B cell (primary cell): ENCODE results near the gene SEH1L. TPM values are rescaled to one million over a fixed set of nuclear protein-coding genes. Genes with fewer than 3 reads are reported as not detected.

Experiments
- ATAC-seq: fragments of 200-7000 bp; cut with Tn5 transposase; one replicate; pipeline ENCODE4 v1.10.0; 2021; ENCODE audit warnings: low read depth, mild to moderate bottlenecking, moderate number of reproducible peaks, moderate library complexity
- CTCF ChIA-PET: fragments of 350-600 bp; sonication (Branson Sonifier 250); formaldehyde crosslinking; loops from one replicate; lab custom pipeline; 2021; ENCODE audit warnings: antibody characterized with exemption, inconsistent platforms; lab: Charles Lee
- POLR2A ChIA-PET: fragments of 350-600 bp; sonication (Branson Sonifier 250); formaldehyde crosslinking; loops from one replicate; lab custom pipeline; 2021; ENCODE audit warnings: antibody characterized with exemption; lab: Charles Lee
- DNase-seq: peaks from one replicate; pipeline ENCODE4 v3.0.0; 2013
- H2AFZ ChIP-seq: 2 replicates; pipeline ENCODE4 v1.6.1; 2012; ENCODE audit warnings: mild to moderate bottlenecking, low read depth, low read length; ENCODE audit not compliant: insufficient read depth, poor library complexity, severe bottlenecking
- H3K27ac ChIP-seq, 2 donors: 1 replicate in 1 of 2; 2 replicates in 1 of 2; pipeline ENCODE4 v1.5.1; 2012 to 2013; ENCODE audit warnings: low read length in 2 of 2, mild to moderate bottlenecking in 2 of 2, moderate library complexity in 1 of 2
- H3K27me3 ChIP-seq, 4 experiments: fragments of 200-600 bp in 1 of 4; sonication (generic) in 1 of 4; replicated peaks in 1 of 4; 1 replicate in 2 of 4; 2 replicates in 2 of 4; pipeline versions ENCODE4 v1.6.1 to v1.7.0; 2013 to 2016; ENCODE audit warnings: low read length in 3 of 4, mild to moderate bottlenecking in 2 of 4, mixed read lengths in 1 of 4, moderate library complexity in 1 of 4; ENCODE audit not compliant: insufficient read depth in 4 of 4, control insufficient read depth in 3 of 4; ENCODE audit errors: control extremely low read depth in 1 of 4
- H3K36me3 ChIP-seq, 2 experiments: replicated peaks in 1 of 2; 1 replicate in 1 of 2; 2 replicates in 1 of 2; pipeline versions ENCODE4 v1.6.1 to v1.7.1; 2013; ENCODE audit warnings: low read length in 1 of 2; ENCODE audit not compliant: insufficient read depth in 2 of 2, control insufficient read depth in 1 of 2; ENCODE audit errors: control extremely low read depth in 1 of 2, extremely low read depth in 1 of 2
- H3K4me1 ChIP-seq, 2 donors: fragments of 200-600 bp in 1 of 2; sonication (generic) in 1 of 2; 1 replicate in 1 of 2; 2 replicates in 1 of 2; pipeline versions ENCODE4 v1.5.1 to v1.6.1; 2013 to 2017; ENCODE audit warnings: low read length in 2 of 2; ENCODE audit not compliant: control insufficient read depth in 2 of 2, insufficient read depth in 2 of 2
- H3K4me2 ChIP-seq: replicated peaks from 2 replicates; pipeline ENCODE3; 2012; ENCODE audit warnings: mild to moderate bottlenecking, low read depth, low read length; ENCODE audit not compliant: poor library complexity, severe bottlenecking
- H3K4me3 ChIP-seq, 5 experiments: fragments of 200-600 bp in 1 of 5; sonication (generic) in 1 of 5; 1 replicate in 3 of 5; 2 replicates in 2 of 5; pipeline versions ENCODE4 v1.5.1 to v1.7.0; 2011 to 2016; ENCODE audit warnings: low read length in 4 of 5, mild to moderate bottlenecking in 4 of 5, low read depth in 2 of 5, control low read depth in 1 of 5, moderate library complexity in 1 of 5; ENCODE audit not compliant: insufficient read depth in 1 of 5; ENCODE audit errors: control extremely low read depth in 1 of 5, extremely low read depth in 1 of 5
- H3K79me2 ChIP-seq: fragments of 200-600 bp; sonication (generic); one replicate; pipeline ENCODE4 v1.6.0; 2016; ENCODE audit warnings: low read length; ENCODE audit not compliant: control insufficient read depth, insufficient read depth
- H3K9ac ChIP-seq: fragments of 200-600 bp; sonication (generic); 2 replicates; pipeline ENCODE4 v1.6.1; 2017; ENCODE audit warnings: mild to moderate bottlenecking, low read length, moderate library complexity
- H3K9me3 ChIP-seq, 3 donors: one replicate each; pipeline versions ENCODE4 v1.6.1 to v1.7.1; 2013; ENCODE audit warnings: low read length in 2 of 3; ENCODE audit not compliant: control insufficient read depth in 2 of 3, insufficient read depth in 1 of 3; ENCODE audit errors: control extremely low read depth in 1 of 3
- H4K20me1 ChIP-seq: 2 replicates; pipeline ENCODE4 v1.6.0; 2012; ENCODE audit warnings: mild to moderate bottlenecking, low read length; ENCODE audit not compliant: insufficient read depth, control insufficient read depth, poor library complexity, severe bottlenecking
- H3K27ac Mint-ChIP-seq: one replicate; pipeline ENCODE4 v1.8.0; 2021; ENCODE audit warnings: mixed read lengths
- H3K27me3 Mint-ChIP-seq: one replicate; pipeline ENCODE4 v1.8.0; 2021; ENCODE audit warnings: mixed read lengths
- H3K4me1 Mint-ChIP-seq: one replicate; pipeline ENCODE4 v1.8.0; 2021; ENCODE audit warnings: mixed read lengths
- H3K4me3 Mint-ChIP-seq: one replicate; pipeline ENCODE4 v1.8.0; 2021; ENCODE audit warnings: mixed read lengths
- H3K9me3 Mint-ChIP-seq: one replicate; pipeline ENCODE4 v1.8.0; 2022; ENCODE audit warnings: mixed read lengths; ENCODE audit not compliant: insufficient read depth
- EZH2 ChIP-seq: IDR thresholded peaks from 2 replicates; pipeline ENCODE4 v1.6.1; 2012; ENCODE audit warnings: borderline replicate concordance, low read depth, mild to moderate bottlenecking, moderate library complexity, low read length; ENCODE audit not compliant: insufficient read depth, poor library complexity, severe bottlenecking
- WGBS: methylation state at CpG from one replicate; pipeline ENCODE4 v1.1.5; 2013; ENCODE audit warnings: missing lambda C conversion rate; ENCODE audit not compliant: insufficient coverage; 5-methylcytosine and 5-hydroxymethylcytosine counted together
- intact Hi-C: fragments of 100-400 bp; cut with micrococcal nuclease; formaldehyde crosslinking; loops from one replicate; pipeline ENCODE4 v1.10.0; 2022
- polyA plus RNA-seq: library from polyadenylated mRNA; depleted of rRNA; stranded (reverse); fragments of >200 nt; gene quantifications from 2 replicates; pipeline ENCODE4 v1.2.3, GENCODE V29; 2012
- total RNA-seq, 2 donors: library from RNA; stranded (reverse); fragments of 120-200 nt in 1 of 2; gene quantifications; 1 replicate in 1 of 2; 2 replicates in 1 of 2; pipeline versions ENCODE4 v1.2.3 to v1.2.4, GENCODE V29; 2013 to 2022
- TF ChIP-seq, protein P1 (sequence below): fragments of 200-600 bp; IDR thresholded peaks from one replicate; pipeline ENCODE4 v1.8.0; 2022; ENCODE audit warnings: antibody characterized with exemption, mild to moderate bottlenecking

Gene SEH1L
- total and polyA plus RNA-seq, 2 donors (not counting 1 experiment from before 2014, with no cell fraction given): 8.7 to 46.4 TPM

- ATAC-seq (no peak), DNase-seq (no peak)
- Histone ChIP-seq H3K36me3 (peaks cover 19 to 58% of the 10 kb centered on the region in 2 experiments), H3K79me2 (peaks cover 72% of the 10 kb centered on the region), H3K9me3 (peaks cover 0 to 2% (median 2%) of the 10 kb centered on the region in 3 donors), H3K4me2 (no peak overlapping the region), H2AFZ (no peak overlapping the region), H3K4me1 (no peaks in the 10 kb centered on the region), H3K4me3 (no peak overlapping the region), H3K9ac (no peak overlapping the region), H3K27me3 (no peaks in the 10 kb centered on the region), H3K27ac (no peak overlapping the region), H4K20me1 (peaks cover 29% of the 10 kb centered on the region)
- no peak for TF ChIP-seq EZH2
- TF ChIP-seq, protein P1, sequence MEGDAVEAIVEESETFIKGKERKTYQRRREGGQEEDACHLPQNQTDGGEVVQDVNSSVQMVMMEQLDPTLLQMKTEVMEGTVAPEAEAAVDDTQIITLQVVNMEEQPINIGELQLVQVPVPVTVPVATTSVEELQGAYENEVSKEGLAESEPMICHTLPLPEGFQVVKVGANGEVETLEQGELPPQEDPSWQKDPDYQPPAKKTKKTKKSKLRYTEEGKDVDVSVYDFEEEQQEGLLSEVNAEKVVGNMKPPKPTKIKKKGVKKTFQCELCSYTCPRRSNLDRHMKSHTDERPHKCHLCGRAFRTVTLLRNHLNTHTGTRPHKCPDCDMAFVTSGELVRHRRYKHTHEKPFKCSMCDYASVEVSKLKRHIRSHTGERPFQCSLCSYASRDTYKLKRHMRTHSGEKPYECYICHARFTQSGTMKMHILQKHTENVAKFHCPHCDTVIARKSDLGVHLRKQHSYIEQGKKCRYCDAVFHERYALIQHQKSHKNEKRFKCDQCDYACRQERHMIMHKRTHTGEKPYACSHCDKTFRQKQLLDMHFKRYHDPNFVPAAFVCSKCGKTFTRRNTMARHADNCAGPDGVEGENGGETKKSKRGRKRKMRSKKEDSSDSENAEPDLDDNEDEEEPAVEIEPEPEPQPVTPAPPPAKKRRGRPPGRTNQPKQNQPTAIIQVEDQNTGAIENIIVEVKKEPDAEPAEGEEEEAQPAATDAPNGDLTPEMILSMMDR: no peak
- no peaks in the 10 kb centered on the region for H3K27me3 Mint-ChIP-seq
- no peak overlapping the region for H3K4me3 Mint-ChIP-seq
- intact Hi-C loops: no loop called here
- 100% methylated on average over 1 of the region's 2 CpGs for WGBS
- H3K27ac Mint-ChIP-seq: no peak overlapping the region
- POLR2A ChIA-PET: no interaction called here
- H3K4me1 Mint-ChIP-seq: no peaks in the 10 kb centered on the region
- CTCF ChIA-PET: no interaction called here
- no peaks in the 10 kb centered on the region for H3K9me3 Mint-ChIP-seq
These were observed 12.6 kb downstream of the SEH1L start for GRCh38 chr18:12960395-12960794.

DNA sequence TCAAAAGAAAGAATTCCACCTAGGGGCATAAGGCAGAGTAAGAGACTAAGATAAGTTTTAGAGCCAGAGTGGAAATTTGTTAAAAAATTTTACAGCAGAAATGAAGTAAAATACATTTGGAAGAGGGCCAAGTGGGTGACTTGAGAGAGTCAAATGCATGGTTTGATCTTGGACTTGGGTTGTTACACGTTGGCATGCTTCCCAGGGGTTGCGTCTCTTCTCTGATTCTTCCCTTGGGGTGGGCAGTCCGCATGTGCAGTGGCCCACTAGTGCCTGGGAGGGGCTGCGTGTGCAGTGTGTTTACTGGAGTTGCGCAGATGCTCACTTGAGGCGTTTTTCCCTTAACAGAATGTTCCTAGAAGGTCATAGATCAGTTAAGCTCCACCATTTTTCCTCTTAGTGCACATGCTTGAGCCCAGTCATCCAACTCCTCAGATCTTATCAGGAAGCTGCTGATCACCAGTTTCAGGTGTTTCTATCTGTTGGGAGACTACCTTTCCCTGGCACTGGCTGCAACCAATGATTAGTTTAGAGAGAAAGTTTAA, 13.1 kb downstream of the SEH1L start:
- peaks cover 69% of the 10 kb centered on the region for H3K79me2 ChIP-seq
- H3K4me3 ChIP-seq: no peak overlapping the region
- no peak overlapping the region for H2AFZ ChIP-seq
- H3K4me2 ChIP-seq: no peak overlapping the region
- no peak overlapping the region for H3K27ac ChIP-seq
- H3K4me3 Mint-ChIP-seq: no peak overlapping the region
- intact Hi-C loops: no loop called here
- H4K20me1 ChIP-seq: peaks cover 29% of the 10 kb centered on the region
- H3K4me1 ChIP-seq: no peaks in the 10 kb centered on the region
- ChIA-PET CTCF (no interaction called here), POLR2A (no interaction called here)
- H3K36me3 ChIP-seq: peaks cover 18 to 59% of the 10 kb centered on the region in 2 experiments
- ATAC-seq: no peak
- no peaks in the 10 kb centered on the region for H3K27me3 Mint-ChIP-seq
- H3K27ac Mint-ChIP-seq: no peak overlapping the region
- 99% methylated on average over 6 of the region's 6 CpGs for WGBS
- H3K9ac ChIP-seq: no peak overlapping the region
- H3K9me3 Mint-ChIP-seq: no peaks in the 10 kb centered on the region
- DNase-seq: no peak
- H3K9me3 ChIP-seq: peaks cover 0 to 2% (median 2%) of the 10 kb centered on the region in 3 donors
- TF ChIP-seq, protein P1: no peak
- no peak for TF ChIP-seq EZH2
- no peaks in the 10 kb centered on the region for H3K27me3 ChIP-seq
- H3K4me1 Mint-ChIP-seq: no peaks in the 10 kb centered on the region
